H1 (cell line): ENCODE measurements around the gene FBXW8. TPM values are rescaled to one million over a fixed set of nuclear protein-coding genes. Genes with fewer than 3 reads are reported as not detected.

ENCODE experiments used
- CTCF ChIP-seq, 3 experiments: IDR thresholded peaks; 1 replicate in 2 of 3; 2 replicates in 1 of 3; pipeline versions ENCODE4 v1.5.1 to v1.6.1; 2011; ENCODE audit warnings: low read length in 3 of 3, mild to moderate bottlenecking in 3 of 3, inconsistent platforms in 2 of 3, low read depth in 1 of 3, moderate library complexity in 1 of 3; ENCODE audit not compliant: insufficient read depth in 1 of 3; ENCODE audit errors: control extremely low read depth in 1 of 3
- polyA plus RNA-seq, 7 experiments: library from polyadenylated mRNA; depleted of rRNA in 3 of 7; stranded (reverse) in 5 of 7; unstranded in 2 of 7; fragments of >200 nt in 5 of 7; fragments of 200-250 nt in 2 of 7; gene quantifications; 1 replicate in 5 of 7; 2 replicates in 1 of 7; 4 replicates in 1 of 7; pipeline versions ENCODE4 v1.2.1 to v1.2.3, GENCODE V29; 2011 to 2013; ENCODE audit warnings: missing spikeins in 2 of 7, mixed read lengths in 2 of 7
- total RNA-seq: library from RNA; stranded (reverse); fragmentation: NEBNext Ultra II Directional; extraction: Animal tissue kit (Norgen Biotek cat#: 25700); gene quantifications from 2 replicates; pipeline ENCODE4 v1.2.1, GENCODE V29; 2021

FBXW8 gene
- total and polyA plus RNA-seq, 2 of the 8 experiments (the other 6 are each of a cell fraction or from before 2014, with no cell fraction given), result 15.8 to 16.0 TPM

- no peak for TF ChIP-seq CTCF (IDR thresholded peaks at IDR 0.05; ENCODE audit: control extremely low read depth in 1 of 3, insufficient read depth in 1 of 3, low read depth in 1 of 3, low read length in 3 of 3)
Measured at GRCh38 chr12:116927244-116927940, 16.6 kb downstream of the FBXW8 start (continued).
